8988T (cell line): ENCODE measurements around the gene COL18A1.

ENCODE experiments used
- DNase-seq: peaks from one replicate; pipeline ENCODE4 v3.0.0; 2011

COL18A1 gene

DNA sequence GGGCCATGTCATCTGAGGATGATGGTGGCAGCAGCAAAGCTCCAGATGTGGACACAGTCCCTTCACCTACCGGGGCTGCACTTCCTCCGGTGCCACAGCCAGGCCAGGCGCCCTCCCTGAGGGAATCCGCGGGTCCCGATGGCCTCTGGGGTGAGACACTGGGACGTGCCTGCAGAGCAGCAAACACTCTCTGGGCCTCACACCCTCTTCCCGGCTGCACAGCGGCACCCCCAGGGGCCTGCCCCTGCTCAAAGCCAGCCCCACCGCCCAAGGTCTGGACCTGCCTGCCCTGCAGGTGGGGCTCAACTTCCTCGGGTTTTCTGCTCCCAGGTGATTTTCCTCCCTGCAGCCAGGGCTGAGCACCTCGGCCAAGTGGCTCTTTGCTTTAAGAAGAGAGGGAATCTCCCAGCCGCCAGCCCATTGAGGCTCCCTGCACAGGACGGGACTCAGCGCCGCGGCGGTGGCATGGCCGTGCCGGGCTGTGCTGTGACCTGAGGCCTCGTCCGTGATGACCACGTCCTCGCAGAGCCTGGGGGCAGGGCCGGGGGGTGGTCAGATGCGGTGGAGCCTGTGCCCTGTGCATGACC lies 21.3 kb upstream of the COL18A1 start:
- no peak for DNase-seq

DNA sequence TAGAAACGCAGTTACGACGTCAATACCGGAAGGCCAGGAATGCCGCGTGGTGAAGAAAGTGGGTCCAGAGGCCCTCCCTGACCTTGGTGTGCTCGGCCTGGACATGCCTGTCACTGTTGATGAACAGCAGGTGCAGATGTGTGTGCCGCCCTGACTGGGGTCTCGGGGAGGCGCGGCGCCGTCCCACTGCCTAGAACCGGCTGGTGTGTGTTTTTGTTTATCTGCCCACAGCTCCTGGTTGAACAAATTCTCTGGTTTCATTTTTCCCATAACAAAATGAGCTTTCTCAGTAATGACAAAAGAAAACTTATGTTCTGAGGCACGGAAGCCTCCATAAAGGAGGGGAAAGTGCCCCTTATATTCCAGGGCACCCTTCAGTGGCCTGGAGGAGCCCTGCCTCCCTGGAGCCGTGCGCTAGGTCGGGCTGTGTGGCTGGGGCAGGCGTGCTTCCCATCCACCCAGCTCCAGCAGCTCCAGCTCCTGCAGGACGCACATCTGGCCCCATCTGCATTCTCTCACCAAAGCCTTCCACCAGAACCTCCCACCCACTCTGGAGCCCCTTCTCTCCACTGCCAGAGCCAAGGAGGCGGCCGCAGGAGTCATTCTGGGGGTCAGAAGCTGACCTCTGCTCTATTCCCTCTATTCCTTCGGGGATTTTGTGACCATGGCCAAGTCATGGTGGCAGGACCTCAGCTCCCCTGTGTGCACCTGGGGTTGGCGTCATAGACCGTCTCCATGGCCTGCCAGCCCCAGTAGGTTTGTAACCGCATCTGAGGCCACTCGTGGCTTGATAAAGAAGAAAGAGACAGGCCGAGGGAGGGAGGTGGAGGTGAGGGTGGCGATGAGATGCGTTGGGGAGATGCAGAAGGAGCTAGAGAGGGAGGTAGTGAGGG lies 20.1 kb upstream of the COL18A1 start:
- DNase-seq: no peak

DNA sequence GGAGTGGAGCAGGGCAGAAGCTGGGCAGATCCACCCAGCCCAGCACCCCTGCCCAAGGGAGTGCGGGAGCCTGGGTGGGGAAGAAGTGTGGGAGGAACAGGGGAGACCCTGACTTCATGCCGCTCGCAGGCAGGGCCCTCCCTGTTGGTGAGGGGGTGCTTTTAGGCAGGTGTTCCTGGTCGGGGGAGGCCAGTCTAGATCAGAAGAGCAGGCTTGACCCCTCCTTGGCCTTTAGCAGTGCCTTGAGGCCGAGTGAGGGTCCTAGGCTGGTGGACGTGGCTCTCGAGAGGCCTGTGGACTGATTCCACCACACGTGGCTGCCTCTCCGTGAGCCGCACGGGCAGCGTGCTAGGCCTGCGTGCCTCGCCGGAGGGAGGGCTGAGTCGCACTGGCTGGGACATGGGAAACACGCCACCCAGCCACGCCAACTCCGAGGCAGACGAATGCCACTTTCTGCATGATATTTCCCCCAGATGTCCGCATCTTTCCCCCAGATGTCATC lies 19.4 kb upstream of the COL18A1 start:
- DNase-seq: no peak

DNA sequence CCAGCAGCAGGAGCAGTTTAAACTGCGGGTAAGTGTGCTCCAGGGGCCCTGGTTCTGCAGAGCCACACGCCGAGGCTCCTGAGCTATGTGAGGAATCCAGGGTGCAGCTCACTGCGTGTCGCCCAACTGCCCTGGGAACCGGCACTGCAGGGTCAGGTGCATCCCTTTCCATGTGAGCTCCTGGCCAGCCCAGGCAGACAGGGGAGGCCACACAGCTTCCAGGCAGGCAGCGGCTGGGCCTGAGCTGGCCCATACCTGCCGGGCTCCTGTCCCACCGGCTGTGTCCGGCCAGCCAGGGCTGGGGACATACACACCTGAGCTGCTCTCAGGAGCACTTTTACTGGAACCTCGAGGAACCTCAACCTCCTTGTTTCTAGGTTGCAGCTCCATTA lies 18.6 kb upstream of the COL18A1 start:
- no peak for DNase-seq

DNA sequence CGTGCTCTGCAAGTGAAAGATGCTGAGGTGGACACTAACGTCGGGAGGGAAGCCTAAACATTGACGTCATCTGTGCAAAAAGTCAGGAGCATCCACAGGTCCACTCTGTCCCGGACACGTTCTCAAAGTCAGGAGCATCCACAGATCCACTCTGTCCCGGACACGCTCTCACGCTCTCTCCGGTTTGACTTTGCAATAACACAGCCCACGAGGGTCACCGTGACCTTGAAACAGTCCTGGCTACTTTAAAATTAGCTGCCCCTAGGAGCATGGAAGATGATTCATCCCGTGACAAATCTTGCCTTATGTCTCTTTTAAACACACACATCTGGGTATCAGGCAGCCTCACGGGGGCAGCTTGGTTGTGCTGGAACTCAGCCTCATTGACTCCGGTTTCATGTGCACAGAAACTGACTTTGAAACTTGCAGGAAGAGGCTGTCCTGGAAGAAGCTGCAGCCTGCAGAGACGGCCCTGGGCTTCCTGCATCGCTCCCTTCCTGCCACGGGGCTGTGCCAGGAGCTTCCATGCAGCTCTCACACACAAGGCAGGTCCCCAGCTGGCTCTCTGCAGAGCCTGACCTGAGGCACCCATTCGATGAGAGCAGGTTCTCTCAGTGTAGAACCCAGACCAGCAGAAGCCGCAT lies 18.1 kb upstream of the COL18A1 start:
- no peak for DNase-seq

DNA sequence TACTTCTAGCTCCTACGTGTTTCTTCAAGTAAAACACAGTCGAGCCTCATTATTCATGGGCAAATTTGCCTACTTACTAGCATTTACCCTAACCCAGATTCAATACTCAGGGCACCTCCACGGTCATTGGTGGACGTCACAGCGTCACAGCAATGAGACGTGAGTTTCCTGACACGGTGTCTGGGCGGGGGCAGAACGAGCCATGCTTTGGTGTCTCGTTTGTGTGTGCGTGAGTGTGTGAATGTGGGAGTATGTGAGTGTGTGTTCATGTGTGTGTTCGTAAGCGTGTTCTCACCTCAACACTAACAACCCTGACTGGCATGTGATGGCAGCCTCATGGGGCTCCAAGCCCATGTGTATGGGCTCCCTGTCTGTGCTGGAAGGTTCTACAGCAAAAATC lies 17.5 kb upstream of the COL18A1 start:
- no peak for DNase-seq

DNA sequence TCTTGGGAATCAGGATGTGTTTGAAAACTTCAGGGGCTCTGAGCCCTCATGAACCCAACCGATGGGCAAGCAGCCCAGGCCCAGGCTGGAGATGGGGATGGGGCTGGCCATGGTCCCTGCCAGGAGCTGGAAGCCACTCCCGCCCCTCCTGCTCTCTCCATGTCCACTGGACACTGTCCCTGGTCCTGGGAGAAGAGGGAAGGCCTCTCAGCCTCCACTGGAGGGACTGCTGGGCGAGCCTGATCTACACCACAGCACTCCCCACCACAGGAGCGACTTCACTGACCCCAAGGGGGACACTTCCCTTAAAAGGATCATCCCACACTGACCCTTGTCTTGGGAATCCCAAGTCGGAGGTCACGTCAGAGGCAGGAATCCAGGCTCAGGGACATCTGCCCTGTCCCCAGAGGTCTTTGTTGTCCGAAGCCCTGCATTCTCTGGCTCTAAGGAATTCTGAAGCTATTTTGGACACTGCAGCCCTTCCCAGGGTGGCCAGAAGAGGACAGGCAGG lies 16.9 kb upstream of the COL18A1 start:
- DNase-seq: no peak

DNA sequence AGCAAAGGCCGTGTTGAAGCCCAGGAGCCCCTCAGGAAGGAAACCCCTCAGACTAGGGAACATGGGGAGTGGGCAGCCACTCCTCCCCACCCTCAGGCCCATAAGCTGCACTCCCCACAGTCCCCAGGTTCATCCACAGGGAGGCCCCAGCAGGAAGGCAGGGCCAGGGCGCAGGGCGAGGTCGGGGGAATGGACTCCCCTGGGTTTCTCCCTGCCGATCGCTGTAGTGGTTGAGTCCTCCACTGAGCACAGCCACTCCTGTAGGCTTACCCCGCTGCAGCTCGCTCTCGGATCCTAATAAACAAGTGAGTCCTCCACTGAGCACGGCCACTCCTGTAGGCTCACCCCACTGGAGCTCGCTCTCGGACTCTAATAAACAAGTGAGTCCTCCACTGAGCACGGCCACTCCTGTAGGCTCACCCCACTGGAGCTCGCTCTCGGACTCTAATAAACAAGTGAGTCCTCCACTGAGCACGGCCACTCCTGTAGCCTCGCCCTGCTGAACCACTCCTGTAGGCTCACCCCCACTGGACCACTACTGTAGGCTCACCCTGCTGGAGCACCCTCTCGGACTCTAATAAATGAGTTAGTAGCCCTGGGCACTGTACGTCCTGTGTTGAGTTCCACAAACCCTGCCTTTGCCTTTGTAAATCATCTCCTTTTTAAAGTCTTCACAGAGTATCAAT lies 16.2 kb upstream of the COL18A1 start:
- no peak for DNase-seq

DNA sequence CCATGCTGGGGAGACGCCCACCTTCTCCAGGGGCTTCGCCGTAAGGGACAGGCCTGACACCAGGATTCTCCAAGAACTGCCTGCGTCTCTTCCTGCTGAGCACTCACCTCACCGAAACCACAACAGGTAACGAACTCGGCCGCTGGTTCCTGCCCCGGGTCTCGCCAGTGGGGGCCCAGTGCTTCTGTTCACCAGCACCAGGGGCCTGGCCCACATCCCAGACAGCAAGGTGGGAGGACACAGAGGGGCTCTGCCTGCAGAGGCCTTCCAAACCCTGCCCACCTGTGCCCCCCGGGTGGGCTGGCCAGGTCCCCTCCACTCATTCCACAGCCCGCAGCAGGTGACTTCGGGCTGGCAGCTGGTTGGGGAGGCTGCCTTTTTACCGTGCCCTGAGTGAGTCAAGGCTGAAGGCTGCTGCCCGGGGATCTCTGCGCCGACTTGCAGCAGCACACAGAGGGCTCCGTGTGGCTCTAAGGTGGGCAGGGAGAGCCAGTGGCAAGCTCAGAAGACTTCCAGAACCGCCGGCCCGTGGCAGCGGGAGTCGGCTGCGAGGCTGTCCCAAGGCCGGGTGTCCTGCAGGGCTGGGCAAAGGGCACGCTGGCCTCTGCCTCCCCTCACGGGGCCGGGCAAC lies 14.7 kb upstream of the COL18A1 start:
- DNase-seq: no peak

DNA sequence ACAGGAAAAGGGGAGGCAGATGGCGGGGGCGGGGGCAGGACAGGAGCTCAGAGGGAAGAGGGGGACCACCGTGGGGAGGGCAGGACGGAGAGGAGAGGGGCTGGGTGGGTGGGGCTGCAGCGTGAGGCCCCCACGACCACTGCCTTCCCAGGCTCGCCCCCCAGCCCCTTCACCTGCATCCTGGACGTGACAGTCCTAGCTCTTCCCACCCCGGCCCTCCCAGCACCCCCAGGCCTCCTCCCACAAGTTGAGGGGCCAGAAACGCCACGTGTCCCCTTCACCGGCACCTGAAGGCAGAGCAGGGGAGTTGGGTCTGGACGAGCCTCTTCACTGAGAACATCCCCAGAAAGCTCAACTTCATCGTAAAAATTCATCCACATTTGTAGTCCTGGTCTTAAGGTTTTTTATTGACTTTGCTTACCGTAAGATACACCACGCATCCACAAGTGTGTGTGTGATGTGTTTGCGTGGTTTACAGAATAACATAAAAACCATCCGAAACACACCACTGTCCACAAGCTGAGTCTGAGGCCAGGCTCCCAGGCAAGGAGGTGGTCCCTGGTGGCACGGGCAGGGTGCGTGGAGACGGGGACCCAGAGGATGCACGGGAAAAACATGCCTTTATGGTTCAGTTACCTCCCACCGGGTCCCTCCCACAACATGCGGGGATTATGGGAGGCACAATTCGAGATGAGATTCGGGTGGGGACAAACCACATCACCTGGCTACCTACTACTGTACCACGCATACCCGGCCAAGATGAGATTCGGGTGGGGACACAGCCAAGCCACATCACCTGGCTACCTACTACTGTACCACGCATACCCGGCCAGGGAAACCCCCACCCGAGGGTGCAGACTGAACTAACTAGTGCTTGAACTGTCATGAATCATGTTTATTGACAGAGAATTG lies 13.9 kb upstream of the COL18A1 start:
- no peak for DNase-seq

DNA sequence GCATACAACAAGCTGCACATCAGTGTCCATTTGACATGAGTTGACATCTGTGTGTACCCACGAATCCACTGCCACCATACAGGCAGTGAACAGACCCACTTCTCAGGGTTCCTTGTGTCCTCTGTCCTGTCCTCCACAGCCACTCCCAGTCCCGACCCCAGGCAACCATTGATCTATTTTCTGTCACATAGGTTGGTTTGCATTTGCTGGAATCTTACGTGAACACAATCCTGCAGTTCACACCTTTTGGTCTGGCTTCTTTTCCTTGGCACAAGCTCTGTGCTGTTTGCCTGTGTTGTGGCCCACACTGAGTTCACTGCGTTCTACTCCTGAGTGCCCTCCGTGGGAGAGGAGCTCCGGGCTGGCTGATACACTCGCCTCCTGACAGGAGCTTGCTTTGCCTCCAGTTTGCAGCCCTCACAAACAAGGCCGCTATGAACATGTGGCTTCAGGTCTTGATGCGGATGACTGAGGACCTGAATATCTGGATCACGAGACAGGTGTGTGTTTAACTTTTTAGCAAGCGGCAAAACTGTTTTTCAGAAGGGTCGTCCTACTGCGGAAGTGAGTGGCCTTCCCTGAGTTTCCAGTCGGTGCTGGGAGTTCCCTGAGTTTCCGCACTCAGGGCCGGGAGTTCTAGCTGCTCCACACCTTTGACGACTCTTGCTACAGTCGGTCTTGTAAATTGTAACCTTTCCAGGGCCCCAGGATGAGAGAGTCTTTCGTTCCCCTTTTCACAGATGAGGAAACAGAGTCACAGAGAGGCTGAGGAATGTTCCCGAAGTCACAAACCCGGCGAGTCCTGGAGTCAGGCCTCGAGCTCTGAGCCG lies 13.0 kb upstream of the COL18A1 start:
- DNase-seq: no peak

DNA sequence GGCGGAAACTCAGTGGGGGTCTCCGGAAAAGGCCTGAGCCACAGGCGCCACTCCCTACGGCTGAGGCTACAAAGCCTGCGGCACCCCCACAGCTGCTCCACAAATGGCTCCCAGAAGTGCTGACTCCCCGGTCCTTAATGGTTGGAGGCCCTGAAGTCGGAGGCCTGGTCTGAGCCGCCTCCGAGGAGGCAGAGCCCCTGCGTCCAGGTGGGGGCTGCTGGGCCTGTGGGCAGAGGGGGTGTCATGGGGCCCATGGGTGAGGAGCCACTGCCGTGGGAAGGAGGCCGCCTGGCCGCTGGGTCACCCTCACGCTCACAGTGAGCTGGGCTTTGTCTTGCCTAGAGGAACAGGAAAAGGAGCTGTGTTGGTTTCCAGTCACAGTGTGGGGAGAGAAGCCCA lies 12.4 kb upstream of the COL18A1 start:
- DNase-seq: no peak

DNA sequence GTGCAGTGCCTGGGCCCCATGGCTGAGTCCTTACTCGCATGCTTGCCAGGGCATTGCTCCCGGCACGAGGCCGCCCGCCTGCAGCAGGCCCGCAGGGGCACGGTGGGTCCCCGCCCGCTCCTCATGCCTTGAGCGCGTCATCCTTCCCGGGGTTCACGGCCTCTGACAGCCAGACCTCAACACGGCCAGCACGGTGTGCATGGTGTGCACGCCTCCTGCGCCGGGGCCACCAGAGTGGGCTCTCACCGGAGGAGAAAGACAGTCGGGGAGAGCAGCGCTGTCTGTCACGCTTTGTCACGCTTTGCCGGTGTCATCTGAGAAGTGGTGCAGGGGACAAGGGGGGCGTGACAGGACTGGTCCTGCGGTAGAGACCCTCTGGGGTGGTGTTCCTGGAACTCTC lies 11.9 kb upstream of the COL18A1 start:
- no peak for DNase-seq

DNA sequence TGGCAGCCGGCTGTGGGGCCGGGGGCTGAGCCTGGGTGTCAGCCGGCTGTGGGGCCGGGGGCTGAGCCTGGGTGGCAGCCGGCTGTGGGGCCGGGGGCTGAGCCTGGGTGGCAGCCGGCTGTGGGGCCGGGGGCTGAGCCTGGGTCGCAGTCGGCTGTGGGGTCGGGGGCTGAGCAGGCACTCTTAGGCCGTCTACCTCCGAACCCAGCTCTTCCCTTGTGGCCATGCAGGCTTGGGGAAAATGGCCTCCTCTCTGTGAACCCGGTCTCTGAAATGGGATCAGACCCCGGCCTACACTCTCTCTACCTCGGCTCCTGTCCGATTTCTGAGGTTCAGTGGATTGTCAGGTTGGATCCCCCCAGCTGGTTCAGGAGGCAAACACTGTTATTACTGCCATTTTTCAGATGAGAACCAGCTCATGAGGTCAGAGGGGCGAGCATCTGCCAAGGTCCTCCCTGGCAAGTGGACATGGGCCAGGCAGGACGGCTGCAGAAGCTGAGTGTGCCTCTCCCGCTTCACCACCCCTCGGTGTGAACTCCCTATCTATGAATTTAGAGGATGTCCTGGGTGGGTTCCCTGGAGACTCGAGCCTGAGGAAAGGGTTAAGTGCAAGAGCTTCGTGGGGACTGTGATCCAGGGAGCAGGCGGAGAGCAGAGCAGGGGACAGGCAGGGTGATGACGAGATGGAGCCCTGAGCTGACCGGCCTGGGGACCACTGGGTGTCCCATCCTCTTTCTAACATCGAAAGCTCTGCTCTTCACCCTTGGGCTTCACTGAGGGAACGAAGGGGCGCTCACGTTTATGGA lies 10.9 kb upstream of the COL18A1 start:
- DNase-seq: no peak

DNA sequence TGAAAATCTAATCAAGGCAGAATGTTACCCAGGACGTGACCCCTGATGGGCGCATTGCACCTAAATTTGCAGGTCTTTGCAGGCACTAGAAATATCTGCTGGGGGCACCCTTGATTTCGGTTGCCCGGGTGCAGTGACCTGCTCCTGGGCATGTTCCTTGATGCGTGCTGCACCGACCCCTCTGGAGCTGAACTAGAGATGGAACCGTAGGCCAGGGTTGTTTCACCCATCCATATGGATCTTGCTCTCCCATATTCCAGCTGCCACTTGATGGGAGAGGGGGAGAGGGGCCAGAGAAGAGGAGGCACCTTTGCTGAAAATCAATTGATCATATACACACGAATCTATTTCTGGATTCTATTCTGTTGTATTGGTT lies 8.4 kb upstream of the COL18A1 start:
- DNase-seq: no peak

DNA sequence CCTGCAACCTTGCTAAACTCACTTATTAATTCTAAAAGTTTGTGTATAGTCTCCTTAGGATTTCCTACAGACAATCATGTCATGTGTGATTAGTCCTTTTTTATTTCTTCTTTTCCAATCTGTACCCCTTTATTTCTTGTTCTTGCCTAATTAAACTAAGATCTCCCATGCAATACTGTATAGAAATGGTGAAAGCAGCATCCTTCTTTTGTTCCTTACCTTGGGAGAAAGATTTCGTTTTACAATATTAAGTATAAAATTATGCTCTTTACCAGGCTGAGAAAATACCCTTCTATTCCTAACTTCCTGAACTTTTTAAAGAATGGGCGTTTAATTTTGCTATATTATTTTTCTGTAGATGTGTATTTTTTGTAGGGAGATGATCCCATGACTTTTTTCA lies 7.6 kb upstream of the COL18A1 start:
- DNase-seq: no peak

DNA sequence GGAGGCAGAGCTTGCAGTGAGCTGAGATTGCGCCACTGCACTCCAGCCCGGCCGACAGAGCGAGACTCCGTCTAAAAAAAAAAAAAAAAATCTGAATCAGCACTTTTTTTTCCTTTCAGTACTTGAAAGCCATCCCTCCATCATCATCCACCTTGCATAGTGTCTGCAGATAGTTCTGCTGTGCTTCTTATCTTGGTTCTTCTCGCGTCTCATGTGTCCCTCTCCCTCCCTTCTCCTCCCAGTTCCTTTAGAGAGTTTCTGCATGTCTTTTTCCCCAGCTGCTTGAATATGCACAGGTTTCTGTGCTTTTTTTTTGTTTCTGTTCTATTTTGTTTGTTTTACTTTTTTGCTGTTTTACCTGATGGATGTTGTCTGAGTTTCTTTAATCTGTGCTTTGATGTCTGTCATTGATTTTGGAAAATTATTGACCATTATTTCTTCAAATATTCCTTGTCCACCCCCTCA lies 3.9 kb upstream of the COL18A1 start:
- DNase-seq: no peak

DNA sequence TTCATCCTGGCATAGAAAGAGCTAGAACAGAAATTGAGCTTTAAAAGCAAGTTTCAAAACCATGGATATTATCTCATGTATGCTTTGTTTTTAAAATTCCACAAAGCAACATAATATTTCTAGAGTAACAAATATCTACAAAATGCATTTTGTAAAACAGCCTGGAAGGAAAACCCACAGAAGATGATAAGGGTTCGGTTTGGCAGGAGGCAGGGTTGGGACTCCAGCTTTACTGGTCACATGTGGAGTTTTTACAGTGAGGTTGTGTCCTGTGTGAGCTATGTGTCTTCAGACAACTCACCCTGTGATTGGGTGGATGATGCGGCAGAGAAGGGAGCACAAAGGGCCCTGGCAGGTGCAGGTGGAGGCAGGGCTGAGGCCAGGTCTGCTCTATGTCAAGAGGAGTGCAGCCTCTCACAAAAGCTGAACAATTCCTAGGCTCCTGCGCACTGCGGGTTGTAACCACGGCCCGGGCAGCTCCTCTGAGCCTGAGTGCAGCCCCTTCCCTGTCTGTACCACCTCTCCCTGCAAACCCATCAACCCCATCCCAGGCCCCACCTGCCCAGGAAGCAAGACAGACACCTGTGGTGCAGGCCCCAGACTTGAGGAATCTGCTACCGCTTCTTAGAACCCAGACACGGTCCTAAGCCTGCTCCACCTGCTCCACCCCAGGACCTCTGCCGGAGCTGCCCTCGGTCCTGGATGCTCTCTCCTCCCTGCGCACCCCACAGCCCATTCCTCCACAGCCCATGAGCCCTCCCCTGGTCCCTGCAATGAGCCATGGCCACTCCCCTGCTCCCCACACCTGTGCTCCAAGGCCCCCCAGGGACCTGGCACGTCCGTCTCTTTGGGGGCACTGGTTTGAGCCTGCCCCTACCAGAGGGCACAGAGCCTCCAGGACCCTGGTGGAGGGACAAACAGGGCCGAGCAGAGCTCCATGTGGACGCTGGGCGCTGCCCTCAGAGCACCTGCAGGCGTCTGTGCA lies 2.8 kb upstream of the COL18A1 start:
- DNase-seq: no peak
